SK-N-SH (cell line): ENCODE data around the gene OR1A2. TPM values are rescaled to one million over a fixed set of nuclear protein-coding genes. Genes with fewer than 3 reads are reported as not detected.
"Not testable (repeated sequence)": the region's sequence is repeated elsewhere in the genome, so short reads cannot be mapped to it uniquely, and the experiment has no call there.

Experiments
- CTCF ChIA-PET: fragments of 300-600, 350-600 bp; formaldehyde crosslinking; extraction: SDS; loops from one replicate; lab custom pipeline; 2021; lab: Yijun Ruan, JAX
- POLR2A ChIA-PET: fragments of 350-600 bp; sonication (Branson Sonifier 250); formaldehyde crosslinking; extraction: SDS; loops from one replicate; lab custom pipeline; 2020; ENCODE audit warnings: antibody characterized with exemption, inconsistent platforms; lab: Yijun Ruan, JAX
- DNase-seq: peaks from one replicate; pipeline ENCODE4 v3.0.0; 2012
- H2AFZ ChIP-seq: fragments of 200-600 bp; sonication (generic); 2 replicates; pipeline ENCODE4 v1.8.1; 2016; ENCODE audit warnings: antibody characterized with exemption, mild to moderate bottlenecking, low read depth
- H3F3A ChIP-seq: fragments of 200-600 bp; sonication (generic); replicated peaks from 2 replicates; pipeline ENCODE3; 2016; ENCODE audit warnings: antibody characterized with exemption, mild to moderate bottlenecking; ENCODE audit not compliant: insufficient read depth
- H3K27ac ChIP-seq, 2 experiments: fragments of 200-500 bp in 1 of 2; fragments of 200-600 bp in 1 of 2; sonication (Bioruptor generic) in 1 of 2; sonication (generic), shearing (Covaris generic) in 1 of 2; 2 replicates each; pipeline versions ENCODE4 v1.5.1 to v1.6.1; 2014 to 2016; ENCODE audit warnings: low read depth in 2 of 2, inconsistent platforms in 1 of 2, low read length in 1 of 2, mild to moderate bottlenecking in 1 of 2, mixed read lengths in 1 of 2
- H3K27me3 ChIP-seq: fragments of 200-600 bp; sonication (generic), shearing (Covaris generic); 2 replicates; pipeline ENCODE4 v1.6.1; 2016; ENCODE audit warnings: mixed run types; ENCODE audit not compliant: insufficient read depth
- H3K36me3 ChIP-seq, 2 experiments: fragments of 200-500 bp in 1 of 2; fragments of 200-600 bp in 1 of 2; sonication (Bioruptor generic) in 1 of 2; sonication (generic) in 1 of 2; replicated peaks in 1 of 2; 2 replicates each; pipeline versions ENCODE3 to v1.5.1; 2014 to 2016; ENCODE audit warnings: low read length in 1 of 2, mild to moderate bottlenecking in 1 of 2; ENCODE audit not compliant: insufficient read depth in 2 of 2, control insufficient read depth in 1 of 2
- H3K4me1 ChIP-seq, 2 experiments: fragments of 200-500 bp in 1 of 2; fragments of 200-600 bp in 1 of 2; sonication (Bioruptor generic) in 1 of 2; sonication (generic), shearing (Covaris generic) in 1 of 2; 2 replicates each; pipeline versions ENCODE4 v1.5.1 to v1.6.1; 2014 to 2016; ENCODE audit warnings: low read depth in 1 of 2, low read length in 1 of 2, mixed run types in 1 of 2; ENCODE audit not compliant: insufficient read depth in 2 of 2, control insufficient read depth in 1 of 2
- H3K4me2 ChIP-seq: fragments of 200-600 bp; sonication (generic), shearing (Covaris generic); 2 replicates; pipeline ENCODE4 v1.6.1; 2017; ENCODE audit warnings: mixed run types
- H3K4me3 ChIP-seq, 2 experiments: fragments of 200-500 bp in 1 of 2; fragments of 200-600 bp in 1 of 2; sonication (Bioruptor generic) in 1 of 2; sonication (generic), shearing (Covaris generic) in 1 of 2; 2 replicates each; pipeline versions ENCODE4 v1.5.1 to v1.8.1; 2014 to 2016; ENCODE audit warnings: low read depth in 2 of 2, inconsistent platforms in 1 of 2, low read length in 1 of 2, mild to moderate bottlenecking in 1 of 2, mixed read lengths in 1 of 2, moderate library complexity in 1 of 2
- H3K79me2 ChIP-seq: fragments of 200-600 bp; sonication (generic); 2 replicates; pipeline ENCODE4 v1.8.1; 2017; ENCODE audit warnings: mild to moderate bottlenecking; ENCODE audit not compliant: insufficient read depth
- H3K9ac ChIP-seq: fragments of 200-600 bp; sonication (generic); 2 replicates; pipeline ENCODE4 v1.6.1; 2017; ENCODE audit warnings: mixed run types
- H3K9me2 ChIP-seq: fragments of 200-600 bp; sonication (generic); 2 replicates; pipeline ENCODE4 v1.6.1; 2017; ENCODE audit warnings: mixed run types
- H3K9me3 ChIP-seq: fragments of 200-600 bp; sonication (generic); 2 replicates; pipeline ENCODE4 v1.6.1; 2017; ENCODE audit warnings: mixed run types, mild to moderate bottlenecking, moderate library complexity
- H4K20me1 ChIP-seq: fragments of 200-600 bp; sonication (generic); 2 replicates; pipeline ENCODE4 v1.6.1; 2017; ENCODE audit warnings: mild to moderate bottlenecking, mixed run types; ENCODE audit not compliant: insufficient read depth
- ELF1 ChIP-seq: IDR thresholded peaks from 2 replicates; pipeline ENCODE4 v1.4.0; 2012
- EP300 ChIP-seq, 2 experiments: IDR thresholded peaks; 2 replicates each; pipeline versions ENCODE4 v1.4.0 to v1.6.1; 2012; ENCODE audit warnings: borderline replicate concordance in 1 of 2, low read depth in 1 of 2, low read length in 1 of 2
- MEF2A ChIP-seq: IDR thresholded peaks from 2 replicates; pipeline ENCODE4 v1.4.0; 2012; ENCODE audit warnings: low read depth, borderline replicate concordance
- NRF1 ChIP-seq: IDR thresholded peaks from 2 replicates; pipeline ENCODE4 v1.6.1; 2012; ENCODE audit warnings: low read depth, mild to moderate bottlenecking, low read length
- WGBS: methylation state at CpG from one replicate; pipeline ENCODE4 v1.1.6; 2017; ENCODE audit warnings: low lambda C conversion rate; 5-methylcytosine and 5-hydroxymethylcytosine counted together
- polyA plus RNA-seq, 3 experiments: library from polyadenylated mRNA; depleted of rRNA; stranded (reverse); fragments of >200 nt; gene quantifications; 2 replicates each; pipeline ENCODE4 v1.2.3, GENCODE V29; 2012
- TF ChIP-seq, protein P1 (sequence below): IDR thresholded peaks from 2 replicates; pipeline ENCODE4 v1.4.0; 2012; ENCODE audit warnings: low read depth, borderline replicate concordance
- TF ChIP-seq, protein P2 (sequence below): IDR thresholded peaks from 2 replicates; pipeline ENCODE4 v1.6.1; 2012; ENCODE audit warnings: mild to moderate bottlenecking, low read depth, low read length, moderate library complexity
- TF ChIP-seq, protein P3 (sequence below): fragments of 200-600 bp; sonication (generic); IDR thresholded peaks from 2 replicates; pipeline ENCODE4 v1.6.1; 2017; ENCODE audit warnings: antibody characterized with exemption, mild to moderate bottlenecking, moderate library complexity

Gene OR1A2
- polyA plus RNA-seq, 1 of the 3 experiments (the other 2 are of a cell fraction), result not detected

DNA sequence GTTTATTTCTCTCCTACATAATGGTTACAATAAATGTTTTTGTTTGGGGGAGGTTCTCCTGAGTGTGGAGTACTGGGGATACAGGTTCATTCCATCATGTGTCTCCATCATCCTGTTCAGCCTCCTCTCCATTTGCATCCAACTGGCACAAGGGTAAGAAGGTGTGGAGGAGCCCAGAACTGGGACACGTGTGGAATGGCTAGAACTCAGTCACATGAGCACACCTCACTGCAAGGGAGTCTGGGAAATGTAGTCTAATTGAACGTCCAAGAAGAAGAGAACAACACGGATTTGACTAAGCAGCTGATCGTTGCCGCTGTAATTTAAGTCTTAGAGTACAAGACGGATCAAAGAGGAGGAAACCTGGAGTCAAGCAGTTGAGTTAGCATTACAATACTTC is 16.3 kb downstream of the OR1A2 start:
- no peak for DNase-seq
- H3F3A ChIP-seq, result no peaks in the 10 kb centered on the region
- H3K9me2 ChIP-seq, result no peaks in the 10 kb centered on the region
- no peaks in the 10 kb centered on the region for H3K27me3 ChIP-seq
- H3K9me3 ChIP-seq, result no peaks in the 10 kb centered on the region
- 13% methylated on average over 6 of the region's 6 CpGs for WGBS
- no peaks in the 10 kb centered on the region for H3K4me1 ChIP-seq
- ChIA-PET POLR2A (no interaction called here), CTCF (no interaction called here)
- H3K79me2 ChIP-seq, result no peaks in the 10 kb centered on the region
- H3K36me3 ChIP-seq, result no peaks in the 10 kb centered on the region
- TF ChIP-seq, protein P1, sequence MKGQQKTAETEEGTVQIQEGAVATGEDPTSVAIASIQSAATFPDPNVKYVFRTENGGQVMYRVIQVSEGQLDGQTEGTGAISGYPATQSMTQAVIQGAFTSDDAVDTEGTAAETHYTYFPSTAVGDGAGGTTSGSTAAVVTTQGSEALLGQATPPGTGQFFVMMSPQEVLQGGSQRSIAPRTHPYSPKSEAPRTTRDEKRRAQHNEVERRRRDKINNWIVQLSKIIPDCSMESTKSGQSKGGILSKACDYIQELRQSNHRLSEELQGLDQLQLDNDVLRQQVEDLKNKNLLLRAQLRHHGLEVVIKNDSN, result peak; percentile 73; the same call in 1 of the 2 replicates
- TF ChIP-seq NRF1 (no peak), MEF2A (no peak), EP300 (IDR thresholded peaks at IDR 0.05; ENCODE audit: borderline replicate concordance in 1 of 2, low read depth in 1 of 2, low read length in 1 of 2) (no peak), ELF1 (no peak)
- TF ChIP-seq, protein P2, sequence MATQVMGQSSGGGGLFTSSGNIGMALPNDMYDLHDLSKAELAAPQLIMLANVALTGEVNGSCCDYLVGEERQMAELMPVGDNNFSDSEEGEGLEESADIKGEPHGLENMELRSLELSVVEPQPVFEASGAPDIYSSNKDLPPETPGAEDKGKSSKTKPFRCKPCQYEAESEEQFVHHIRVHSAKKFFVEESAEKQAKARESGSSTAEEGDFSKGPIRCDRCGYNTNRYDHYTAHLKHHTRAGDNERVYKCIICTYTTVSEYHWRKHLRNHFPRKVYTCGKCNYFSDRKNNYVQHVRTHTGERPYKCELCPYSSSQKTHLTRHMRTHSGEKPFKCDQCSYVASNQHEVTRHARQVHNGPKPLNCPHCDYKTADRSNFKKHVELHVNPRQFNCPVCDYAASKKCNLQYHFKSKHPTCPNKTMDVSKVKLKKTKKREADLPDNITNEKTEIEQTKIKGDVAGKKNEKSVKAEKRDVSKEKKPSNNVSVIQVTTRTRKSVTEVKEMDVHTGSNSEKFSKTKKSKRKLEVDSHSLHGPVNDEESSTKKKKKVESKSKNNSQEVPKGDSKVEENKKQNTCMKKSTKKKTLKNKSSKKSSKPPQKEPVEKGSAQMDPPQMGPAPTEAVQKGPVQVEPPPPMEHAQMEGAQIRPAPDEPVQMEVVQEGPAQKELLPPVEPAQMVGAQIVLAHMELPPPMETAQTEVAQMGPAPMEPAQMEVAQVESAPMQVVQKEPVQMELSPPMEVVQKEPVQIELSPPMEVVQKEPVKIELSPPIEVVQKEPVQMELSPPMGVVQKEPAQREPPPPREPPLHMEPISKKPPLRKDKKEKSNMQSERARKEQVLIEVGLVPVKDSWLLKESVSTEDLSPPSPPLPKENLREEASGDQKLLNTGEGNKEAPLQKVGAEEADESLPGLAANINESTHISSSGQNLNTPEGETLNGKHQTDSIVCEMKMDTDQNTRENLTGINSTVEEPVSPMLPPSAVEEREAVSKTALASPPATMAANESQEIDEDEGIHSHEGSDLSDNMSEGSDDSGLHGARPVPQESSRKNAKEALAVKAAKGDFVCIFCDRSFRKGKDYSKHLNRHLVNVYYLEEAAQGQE, result no peak
- TF ChIP-seq, protein P3, sequence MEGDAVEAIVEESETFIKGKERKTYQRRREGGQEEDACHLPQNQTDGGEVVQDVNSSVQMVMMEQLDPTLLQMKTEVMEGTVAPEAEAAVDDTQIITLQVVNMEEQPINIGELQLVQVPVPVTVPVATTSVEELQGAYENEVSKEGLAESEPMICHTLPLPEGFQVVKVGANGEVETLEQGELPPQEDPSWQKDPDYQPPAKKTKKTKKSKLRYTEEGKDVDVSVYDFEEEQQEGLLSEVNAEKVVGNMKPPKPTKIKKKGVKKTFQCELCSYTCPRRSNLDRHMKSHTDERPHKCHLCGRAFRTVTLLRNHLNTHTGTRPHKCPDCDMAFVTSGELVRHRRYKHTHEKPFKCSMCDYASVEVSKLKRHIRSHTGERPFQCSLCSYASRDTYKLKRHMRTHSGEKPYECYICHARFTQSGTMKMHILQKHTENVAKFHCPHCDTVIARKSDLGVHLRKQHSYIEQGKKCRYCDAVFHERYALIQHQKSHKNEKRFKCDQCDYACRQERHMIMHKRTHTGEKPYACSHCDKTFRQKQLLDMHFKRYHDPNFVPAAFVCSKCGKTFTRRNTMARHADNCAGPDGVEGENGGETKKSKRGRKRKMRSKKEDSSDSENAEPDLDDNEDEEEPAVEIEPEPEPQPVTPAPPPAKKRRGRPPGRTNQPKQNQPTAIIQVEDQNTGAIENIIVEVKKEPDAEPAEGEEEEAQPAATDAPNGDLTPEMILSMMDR, result no peak
- H3K27ac ChIP-seq, result no peak overlapping the region
- no peak overlapping the region for H3K9ac ChIP-seq
- H3K4me3 ChIP-seq, result no peak overlapping the region
- H4K20me1 ChIP-seq, result no peaks in the 10 kb centered on the region
- H3K4me2 ChIP-seq, result no peak overlapping the region
- no peak overlapping the region for H2AFZ ChIP-seq

DNA sequence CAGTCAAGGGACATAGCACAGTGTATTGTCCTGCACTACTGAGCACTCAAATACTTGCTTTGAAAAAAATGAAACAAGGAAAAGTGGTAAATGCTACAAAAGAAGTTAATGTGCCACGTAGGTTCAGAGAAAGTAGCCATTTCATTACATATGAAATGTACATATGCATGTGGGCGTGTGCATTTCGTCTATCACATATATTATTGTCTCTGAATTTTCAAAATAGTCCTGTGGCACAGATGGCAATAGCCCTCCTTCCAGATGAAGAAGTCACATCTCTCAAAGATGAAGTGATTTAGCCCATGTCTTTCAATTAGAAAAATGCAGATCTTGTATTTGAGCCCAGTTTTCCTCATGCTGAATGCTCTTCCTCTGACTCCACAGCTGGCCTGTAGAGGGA is 22.7 kb downstream of the OR1A2 start:
- 2% methylated on average over 3 of the region's 3 CpGs for WGBS
- H3K4me1 ChIP-seq, H3F3A ChIP-seq, H3K27ac ChIP-seq, H3K79me2 ChIP-seq, H3K27me3 ChIP-seq, H4K20me1 ChIP-seq, H3K4me3 ChIP-seq, H3K4me2 ChIP-seq, H3K9me2 ChIP-seq, CTCF ChIA-PET, POLR2A ChIA-PET, H3K9ac ChIP-seq, H2AFZ ChIP-seq, H3K9me3 ChIP-seq, H3K36me3 ChIP-seq, DNase-seq: not testable (repeated sequence)
